CD14-positive monocyte (primary cell): ENCODE measurements around the gene IGF2. TPM values are rescaled to one million over a fixed set of nuclear protein-coding genes. Genes with fewer than 3 reads are reported as not detected.

Experiments
- DNase-seq, 3 donors: peaks; one replicate each; pipeline ENCODE4 v3.0.0-alpha.2; 2011 to 2022
- H2AFZ ChIP-seq: 2 replicates; pipeline ENCODE4 v1.6.0; 2012; ENCODE audit warnings: mild to moderate bottlenecking, low read depth, low read length, inconsistent platforms; ENCODE audit not compliant: insufficient read depth, poor library complexity, severe bottlenecking
- H3K27ac ChIP-seq, 2 donors: 1 replicate in 1 of 2; 2 replicates in 1 of 2; pipeline ENCODE4 v1.5.1; 2012 to 2013; ENCODE audit warnings: low read length in 2 of 2, control low read depth in 1 of 2, inconsistent platforms in 1 of 2, low read depth in 1 of 2, mild to moderate bottlenecking in 1 of 2
- H3K27me3 ChIP-seq, 2 donors: one replicate each; pipeline versions ENCODE4 v1.6.0 to v1.6.1; 2011 to 2013; ENCODE audit warnings: low read length in 2 of 2; ENCODE audit not compliant: control insufficient read depth in 2 of 2, insufficient read depth in 2 of 2
- H3K36me3 ChIP-seq, 2 donors: replicated peaks in 1 of 2; 1 replicate in 1 of 2; 2 replicates in 1 of 2; pipeline versions ENCODE4 v1.5.1 to v1.6.1; 2012 to 2013; ENCODE audit warnings: low read length in 2 of 2, control low read depth in 1 of 2, inconsistent platforms in 1 of 2, mild to moderate bottlenecking in 1 of 2; ENCODE audit not compliant: insufficient read depth in 2 of 2, control insufficient read depth in 1 of 2
- H3K4me1 ChIP-seq, 2 donors: 1 replicate in 1 of 2; 2 replicates in 1 of 2; pipeline versions ENCODE4 v1.5.1 to v1.6.1; 2012 to 2013; ENCODE audit warnings: low read length in 2 of 2, control low read depth in 1 of 2, inconsistent platforms in 1 of 2, mild to moderate bottlenecking in 1 of 2, moderate library complexity in 1 of 2; ENCODE audit not compliant: insufficient read depth in 2 of 2, control insufficient read depth in 1 of 2
- H3K4me2 ChIP-seq: replicated peaks from 2 replicates; pipeline ENCODE3; 2012; ENCODE audit warnings: low read length, moderate library complexity, mild to moderate bottlenecking; ENCODE audit not compliant: poor library complexity, severe bottlenecking; ENCODE audit errors: extremely low read depth
- H3K4me3 ChIP-seq, 3 experiments: fragments of 200-600 bp in 1 of 3; sonication (generic) in 1 of 3; replicated peaks in 1 of 3; 1 replicate in 2 of 3; 2 replicates in 1 of 3; pipeline ENCODE4 v1.5.1; 2011 to 2013; ENCODE audit warnings: low read length in 3 of 3, mild to moderate bottlenecking in 3 of 3, control low read depth in 2 of 3, low read depth in 2 of 3, inconsistent platforms in 1 of 3, moderate library complexity in 1 of 3
- H3K79me2 ChIP-seq: 2 replicates; pipeline ENCODE4 v1.6.0; 2012; ENCODE audit warnings: mild to moderate bottlenecking, control low read depth, inconsistent platforms, low read length, moderate library complexity; ENCODE audit not compliant: insufficient read depth
- H3K9ac ChIP-seq: 2 replicates; pipeline ENCODE4 v1.6.0; 2017; ENCODE audit warnings: low read length, mild to moderate bottlenecking; ENCODE audit not compliant: insufficient read depth, poor library complexity, severe bottlenecking
- H3K9me3 ChIP-seq, 2 donors: replicated peaks in 1 of 2; 1 replicate in 1 of 2; 2 replicates in 1 of 2; pipeline versions ENCODE4 v1.5.1 to v1.6.1; 2012 to 2013; ENCODE audit warnings: low read length in 2 of 2, control low read depth in 1 of 2; ENCODE audit not compliant: control insufficient read depth in 1 of 2, insufficient read depth in 1 of 2
- H4K20me1 ChIP-seq: 2 replicates; pipeline ENCODE4 v1.6.0; 2012; ENCODE audit warnings: mild to moderate bottlenecking, low read length, control low read depth, moderate library complexity; ENCODE audit not compliant: insufficient read depth
- H3K27ac Mint-ChIP-seq, 7 donors: one replicate each; pipeline ENCODE4 v1.8.0; 2020; ENCODE audit warnings: mild to moderate bottlenecking in 7 of 7, mixed read lengths in 7 of 7, moderate library complexity in 6 of 7, inconsistent platforms in 2 of 7
- H3K27me3 Mint-ChIP-seq, 3 donors: one replicate each; pipeline ENCODE4 v1.8.0; 2021 to 2022; ENCODE audit warnings: low read depth in 3 of 3, mild to moderate bottlenecking in 3 of 3, mixed read lengths in 3 of 3, moderate library complexity in 3 of 3, inconsistent platforms in 1 of 3
- H3K36me3 Mint-ChIP-seq, 2 donors: one replicate each; pipeline ENCODE4 v1.8.0; 2020; ENCODE audit warnings: mixed read lengths in 2 of 2, inconsistent platforms in 1 of 2, mild to moderate bottlenecking in 1 of 2
- H3K4me1 Mint-ChIP-seq: one replicate; pipeline ENCODE4 v1.8.0; 2020; ENCODE audit warnings: mild to moderate bottlenecking, mixed read lengths
- H3K4me3 Mint-ChIP-seq, 2 donors: one replicate each; pipeline ENCODE4 v1.8.0; 2020; ENCODE audit warnings: mild to moderate bottlenecking in 2 of 2, mixed read lengths in 2 of 2, moderate library complexity in 1 of 2
- H3K9me3 Mint-ChIP-seq, 7 donors: one replicate each; pipeline ENCODE4 v1.8.0; 2020 to 2022; ENCODE audit warnings: mixed read lengths in 7 of 7, mild to moderate bottlenecking in 6 of 7, moderate library complexity in 6 of 7, inconsistent platforms in 2 of 7
- CTCF ChIP-seq: fragments of 200-600 bp; IDR thresholded peaks from one replicate; pipeline ENCODE4 v1.8.0; 2022; ENCODE audit warnings: antibody characterized with exemption, mild to moderate bottlenecking
- WGBS: methylation state at CpG from one replicate; pipeline ENCODE4 v1.1.5; 2013; ENCODE audit warnings: missing lambda C conversion rate; ENCODE audit not compliant: insufficient coverage; 5-methylcytosine and 5-hydroxymethylcytosine counted together
- intact Hi-C, 2 donors: fragments of 100-400 bp; cut with micrococcal nuclease; formaldehyde crosslinking; loops; one replicate each; pipeline versions ENCODE4 v1.15.0 to v1.15.1; 2023
- polyA plus RNA-seq, 3 donors: library from polyadenylated mRNA; depleted of rRNA in 1 of 3; unstranded in 2 of 3; stranded (reverse) in 1 of 3; fragments of 300-500 nt in 2 of 3; fragments of >200 nt in 1 of 3; fragmentation: Illumina TruSeq in 2 of 3; gene quantifications; 1 replicate in 2 of 3; 2 replicates in 1 of 3; pipeline ENCODE4 v1.2.3, GENCODE V29; 2012 to 2021

Gene IGF2
- polyA plus RNA-seq, 3 donors = not detected

DNA sequence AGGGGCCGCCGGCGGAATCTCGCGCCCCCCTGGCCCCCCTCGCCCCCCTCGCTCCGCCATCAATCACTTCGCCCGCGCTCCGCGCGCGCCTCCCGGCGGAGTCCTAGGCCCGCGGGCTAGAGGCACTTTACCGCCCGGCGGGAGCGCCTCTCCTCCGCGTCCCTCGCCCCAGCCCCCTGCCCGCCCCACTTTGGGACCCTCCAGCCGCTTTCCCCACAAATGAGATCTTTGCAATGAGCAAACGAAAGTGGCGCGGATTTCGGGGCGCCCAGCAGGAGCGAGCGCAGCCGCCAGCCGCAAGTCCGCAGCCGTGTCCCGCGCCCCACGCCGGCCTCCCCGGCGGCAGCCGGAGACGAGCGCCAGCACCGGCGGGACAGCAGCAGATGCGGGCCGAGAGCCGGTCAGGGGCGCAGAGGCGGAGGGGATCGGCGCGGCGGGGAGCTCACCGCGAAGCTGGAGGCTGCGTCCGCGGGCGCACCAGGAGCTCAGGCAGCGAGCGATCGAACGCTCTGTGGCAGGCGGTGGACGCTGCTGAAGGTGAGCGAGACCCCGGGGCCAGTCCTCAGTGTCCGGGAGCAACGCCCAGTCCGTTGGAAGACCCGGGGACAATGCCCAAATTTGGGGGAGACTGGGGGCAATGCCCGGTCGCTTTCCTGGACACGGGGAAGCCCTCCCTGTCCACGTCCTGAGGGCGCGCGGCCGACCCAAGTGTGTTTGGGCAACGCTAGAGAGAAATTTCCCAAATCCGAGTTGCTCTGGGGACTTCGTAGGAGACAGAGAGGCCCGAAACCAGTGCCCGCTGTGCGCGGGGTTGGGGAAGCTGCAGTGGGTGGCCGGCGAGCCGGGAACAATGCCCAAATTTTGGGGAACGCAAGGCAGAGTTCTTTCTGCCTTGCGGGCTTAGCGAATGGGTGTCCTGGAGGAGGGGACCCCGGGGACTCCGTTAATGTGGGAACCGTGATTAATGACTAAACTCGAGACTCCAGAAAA, 1.5 kb upstream of the IGF2 start:
- Mint-ChIP-seq H3K4me1 (peaks cover 5% of the 10 kb centered on the region), H3K4me3 (peak overlapping the region in 1 of 2 donors; percentile 61), H3K36me3 (no peaks in the 10 kb centered on the region), H3K27ac (no peak overlapping the region), H3K9me3 (peaks cover 0 to 17% (median 2%) of the 10 kb centered on the region in 7 donors), H3K27me3 (peaks cover 79 to 93% (median 79%) of the 10 kb centered on the region in 3 donors)
- Histone ChIP-seq H3K36me3 (no peaks in the 10 kb centered on the region), H3K27me3 (peaks cover 44 to 86% of the 10 kb centered on the region in 2 donors), H4K20me1 (no peaks in the 10 kb centered on the region), H3K27ac (no peak overlapping the region), H3K9me3 (peaks cover 0 to 32% of the 10 kb centered on the region in 2 donors), H3K9ac (no peak overlapping the region), H3K4me3 (no peak overlapping the region), H3K4me1 (no peaks in the 10 kb centered on the region), H2AFZ (no peak overlapping the region), H3K4me2 (no peak overlapping the region), H3K79me2 (no peaks in the 10 kb centered on the region)
- intact Hi-C loops = no loop called here
- no peak for TF ChIP-seq CTCF
- WGBS = 3% methylated on average over 92 of the region's 102 CpGs
- DNase-seq = no peak

DNA sequence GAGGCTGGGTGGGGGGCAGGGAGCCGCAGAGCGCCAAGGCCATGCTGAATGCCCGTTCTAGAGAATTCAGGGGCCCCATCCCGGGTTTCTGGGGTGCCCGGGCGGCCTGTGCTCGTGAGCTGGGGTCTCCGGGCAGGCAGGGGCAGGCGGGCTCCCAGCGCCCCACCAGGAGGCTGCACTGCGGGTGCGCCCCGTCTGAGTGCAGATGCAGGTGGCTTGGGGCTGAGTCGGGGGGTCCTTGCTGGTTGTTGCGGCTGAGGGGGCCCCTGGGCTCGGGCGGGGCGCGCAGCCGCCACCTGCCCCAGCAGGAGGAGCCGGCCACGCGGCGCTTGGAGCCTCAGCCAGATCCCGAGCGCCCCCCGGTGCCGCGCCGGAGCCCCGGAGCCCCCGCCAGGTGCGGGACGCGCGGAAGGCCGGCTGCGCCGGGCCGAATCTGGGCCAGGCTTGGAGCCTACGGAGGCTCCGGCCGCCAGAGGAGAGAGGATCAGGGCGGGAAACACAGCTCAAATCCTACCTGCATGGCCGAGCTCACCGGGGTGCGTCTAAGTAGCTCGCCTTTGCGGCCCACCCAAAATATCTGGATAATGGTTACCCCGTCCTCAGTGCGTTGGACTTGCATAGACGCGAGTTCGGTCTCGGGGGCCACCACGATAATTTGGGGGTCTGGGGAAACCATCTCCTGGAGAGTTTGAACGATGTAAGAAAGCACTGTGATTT, 590 bp upstream of the IGF2 start:
- WGBS = 4% methylated on average over 53 of the region's 57 CpGs
- H3K4me1 Mint-ChIP-seq = peaks cover 5% of the 10 kb centered on the region
- no peak for DNase-seq
- Histone ChIP-seq H3K36me3 (no peaks in the 10 kb centered on the region), H3K4me3 (no peak overlapping the region), H3K27me3 (peaks cover 40 to 84% of the 10 kb centered on the region in 2 donors), H3K27ac (no peak overlapping the region), H2AFZ (no peak overlapping the region), H3K79me2 (no peaks in the 10 kb centered on the region), H3K4me2 (no peak overlapping the region), H3K9ac (no peak overlapping the region), H4K20me1 (no peaks in the 10 kb centered on the region), H3K9me3 (peaks cover 0 to 24% of the 10 kb centered on the region in 2 donors), H3K4me1 (no peaks in the 10 kb centered on the region)
- no peaks in the 10 kb centered on the region for H3K36me3 Mint-ChIP-seq
- H3K27me3 Mint-ChIP-seq = peaks cover 71 to 93% (median 79%) of the 10 kb centered on the region in 3 donors
- peaks cover 0 to 14% (median 2%) of the 10 kb centered on the region in 7 donors for H3K9me3 Mint-ChIP-seq
- H3K27ac Mint-ChIP-seq = no peak overlapping the region
- intact Hi-C loops = no loop called here
- H3K4me3 Mint-ChIP-seq = peak overlapping the region in 1 of 2 donors; percentile 71
- TF ChIP-seq CTCF = no peak
